Measurements from ENCODE around the gene NRDC. TPM values are rescaled to one million over a fixed set of nuclear protein-coding genes. Genes with fewer than 3 reads are reported as not detected.

The NRDC gene
- polyA plus RNA-seq, 10 donors, result 99.2 to 173 (median 130) TPM

DNA sequence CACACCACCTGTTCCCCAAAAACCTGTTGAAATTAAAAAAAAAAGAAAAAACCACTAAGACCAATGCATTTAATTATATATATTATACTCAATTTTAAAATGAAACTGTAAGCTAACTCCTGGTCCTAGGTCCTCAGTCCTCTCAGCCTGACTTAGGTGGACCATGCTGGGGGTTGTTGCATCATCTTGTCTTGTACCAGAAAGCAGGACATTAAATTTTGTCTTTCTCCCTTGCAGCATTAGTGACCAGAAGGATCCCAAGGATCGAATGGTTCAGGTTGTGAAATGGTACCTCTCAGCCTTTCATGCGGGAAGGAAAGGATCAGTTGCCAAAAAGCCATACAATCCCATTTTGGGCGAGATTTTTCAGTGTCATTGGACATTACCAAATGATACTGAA lies 97.6 kb downstream of the NRDC start:
- DNase-seq, result no peak

DNA sequence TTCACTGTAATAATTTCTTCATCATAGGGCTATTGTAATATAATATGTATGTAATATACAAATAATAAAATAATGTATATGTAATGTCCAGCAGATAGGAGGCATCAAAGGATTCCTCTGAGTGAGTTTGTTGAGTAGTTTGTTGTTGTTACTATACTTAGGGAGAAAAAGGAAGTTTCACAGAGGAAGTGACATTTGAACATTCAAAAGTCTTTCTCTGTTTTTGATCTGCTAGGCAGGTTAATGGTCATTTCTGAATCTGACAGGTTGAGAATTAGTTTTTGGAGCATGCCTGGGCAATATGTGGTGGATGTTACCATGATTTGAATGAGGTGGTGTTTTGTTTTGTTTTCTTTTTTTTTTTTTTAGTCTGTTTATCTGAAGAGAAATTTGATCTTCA lies 102.1 kb downstream of the NRDC start:
- DNase-seq, result no peak

DNA sequence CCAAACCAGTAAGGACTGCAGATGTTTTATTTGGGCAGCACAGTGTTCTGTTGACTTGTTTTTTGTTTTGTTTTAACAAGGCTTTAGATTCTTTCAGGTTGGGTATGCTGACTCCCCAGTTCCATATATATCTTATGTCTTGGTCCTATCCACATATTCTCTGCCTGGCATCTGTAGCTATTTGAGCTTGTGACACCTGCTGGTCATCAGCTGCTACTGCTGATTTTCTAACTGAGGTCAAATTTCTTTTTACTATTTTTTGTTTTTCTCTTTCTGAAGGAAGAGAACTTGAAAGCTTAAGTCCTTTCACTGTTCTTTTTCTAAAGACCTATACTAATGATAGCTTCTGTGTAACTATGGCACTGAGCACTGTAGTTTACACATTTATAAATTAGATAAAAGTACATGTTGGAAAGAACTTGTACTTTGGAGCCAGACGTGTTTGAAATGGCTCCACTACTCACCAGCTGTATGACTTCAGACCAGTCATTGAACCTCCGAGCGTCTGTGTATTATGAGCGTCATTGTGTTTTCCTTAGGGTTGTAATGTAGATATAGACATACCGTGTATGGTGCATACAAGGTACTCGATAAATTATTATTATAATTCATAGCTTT lies 109.4 kb downstream of the NRDC start:
- DNase-seq, result peak; percentile 41 to 67 (median 44)

DNA sequence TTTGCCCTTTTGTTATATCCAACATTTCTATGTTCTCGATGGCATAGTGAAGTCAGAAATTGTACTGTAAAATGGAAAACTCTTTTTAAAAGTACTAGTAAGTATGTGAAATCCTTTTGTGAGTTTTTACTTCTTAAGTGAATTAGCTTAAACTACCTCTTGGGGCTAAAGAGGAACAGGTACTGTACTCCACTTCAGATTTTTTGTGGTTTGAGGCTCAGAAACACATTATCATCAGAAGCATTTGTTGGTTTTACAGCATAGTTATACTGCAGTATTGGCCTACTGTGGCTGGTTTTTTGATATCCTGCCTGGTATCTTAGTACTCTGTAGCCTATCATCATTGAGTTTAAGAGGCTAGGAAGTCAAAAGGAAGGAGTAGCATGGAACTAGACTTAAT lies 117.2 kb downstream of the NRDC start:
- no peak for DNase-seq

DNA sequence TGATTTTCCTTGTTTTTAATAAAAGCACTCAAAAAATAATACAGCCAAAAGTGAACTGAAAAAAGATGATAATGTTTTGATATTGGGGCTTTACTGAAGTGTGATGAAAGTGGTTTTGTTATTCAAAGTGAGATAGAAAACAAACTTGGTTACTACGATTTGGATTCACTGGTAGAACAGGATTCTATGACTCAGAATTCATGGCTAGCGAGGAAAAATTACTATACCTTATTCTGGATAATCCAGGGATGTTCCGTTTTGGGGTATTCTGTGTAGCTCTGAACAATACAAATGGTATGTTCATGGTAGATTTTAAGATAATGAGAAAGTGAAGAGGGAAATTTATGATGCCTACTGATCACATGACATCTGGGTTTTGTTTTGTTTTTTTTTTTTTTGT lies 117.7 kb downstream of the NRDC start:
- DNase-seq, result no peak

DNA sequence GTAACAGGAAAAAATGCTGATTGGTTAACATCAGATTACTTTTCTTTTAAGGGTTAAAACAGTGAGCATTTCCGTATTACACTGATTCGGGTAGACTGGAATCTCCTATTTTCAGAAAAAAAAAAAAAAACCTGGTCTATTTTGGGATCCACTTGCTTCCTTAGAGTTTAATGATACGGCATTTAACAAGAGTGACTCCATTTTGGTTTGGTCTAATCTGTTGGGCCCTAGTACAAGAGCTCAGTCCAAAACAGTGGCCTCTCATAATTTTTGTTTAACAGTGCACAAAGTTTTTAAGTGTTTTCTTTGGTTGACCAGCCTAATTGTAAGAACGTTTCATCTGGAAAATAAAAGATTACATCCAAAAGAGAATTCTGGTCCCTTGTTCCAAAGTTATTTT lies 120.2 kb downstream of the NRDC start:
- DNase-seq, result no peak

DNA sequence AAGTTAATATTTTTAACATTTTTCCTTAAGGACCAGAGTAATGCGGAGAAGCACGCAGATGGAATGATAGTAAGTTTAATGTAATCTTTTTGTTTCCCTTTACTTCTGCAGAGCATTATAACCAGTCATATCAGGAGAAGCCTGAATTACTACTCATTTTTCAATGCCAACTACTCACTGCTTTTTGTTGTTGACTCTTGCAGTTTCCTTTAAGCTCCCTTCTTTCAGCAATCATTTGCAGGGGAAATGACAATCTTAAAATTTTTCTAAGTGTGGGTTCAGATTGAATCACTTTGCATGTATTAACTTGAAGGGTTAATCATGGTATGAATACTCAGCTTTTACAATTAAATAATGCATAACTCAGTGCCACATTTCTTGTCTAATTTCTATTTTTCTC lies 122.2 kb downstream of the NRDC start:
- no peak for DNase-seq

DNA sequence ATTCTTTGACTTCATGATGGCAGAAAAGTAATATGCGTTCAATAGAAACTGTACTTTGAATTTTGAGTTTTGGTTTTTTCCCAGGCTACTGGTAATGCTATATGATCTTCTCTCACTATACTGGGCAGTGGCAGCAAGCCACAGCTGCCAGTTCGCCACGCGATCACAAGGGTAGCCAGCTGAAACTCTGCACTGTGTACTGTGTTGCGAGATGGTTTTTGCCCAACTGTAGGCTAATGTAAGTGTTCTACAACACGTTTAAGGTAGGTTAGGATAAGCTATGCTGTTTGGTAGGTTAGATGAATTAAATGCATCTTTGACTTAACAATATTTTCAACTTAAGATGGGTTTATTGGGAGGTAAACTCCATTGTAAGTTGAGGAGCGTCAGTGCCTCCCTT lies 123.1 kb downstream of the NRDC start:
- DNase-seq, result no peak

DNA sequence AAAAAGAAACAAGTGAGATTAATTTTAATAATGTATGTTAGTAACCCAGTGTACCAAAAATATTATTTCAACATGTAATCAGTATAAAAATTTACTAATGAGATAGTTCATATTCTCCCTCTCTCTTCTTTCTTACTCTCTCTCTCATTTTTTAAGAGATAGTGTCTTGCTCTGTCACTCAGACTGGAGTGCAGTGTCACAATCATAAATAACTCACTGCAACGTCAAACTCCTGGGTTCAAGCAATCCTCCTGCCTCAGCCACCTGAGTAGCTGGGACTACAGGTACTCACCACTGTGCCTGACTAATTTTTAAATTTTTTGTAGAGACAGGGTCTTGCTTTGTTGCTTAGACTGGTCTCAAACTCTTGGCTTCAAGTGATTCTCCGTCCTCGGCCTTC lies 123.9 kb downstream of the NRDC start:
- DNase-seq, result no peak

DNA sequence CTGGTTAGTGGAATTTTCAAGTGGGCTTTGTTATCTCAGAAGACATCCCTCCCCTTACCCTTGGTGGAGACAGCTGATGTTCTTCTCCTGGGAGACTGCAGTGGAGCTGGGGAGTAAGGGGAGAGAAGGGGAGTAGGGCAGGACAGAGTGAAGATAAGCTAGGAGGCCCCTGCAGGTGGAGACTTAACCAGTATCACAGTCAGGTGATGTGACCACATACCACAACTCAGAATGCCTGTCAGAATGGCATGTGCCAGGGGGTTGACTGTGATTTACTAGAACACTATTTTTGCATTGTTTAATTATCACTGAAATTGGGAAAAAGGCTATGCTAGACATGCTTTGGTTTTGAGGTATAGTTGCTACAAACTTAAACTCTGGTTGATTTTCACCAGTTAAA lies 124.6 kb downstream of the NRDC start:
- no peak for DNase-seq

DNA sequence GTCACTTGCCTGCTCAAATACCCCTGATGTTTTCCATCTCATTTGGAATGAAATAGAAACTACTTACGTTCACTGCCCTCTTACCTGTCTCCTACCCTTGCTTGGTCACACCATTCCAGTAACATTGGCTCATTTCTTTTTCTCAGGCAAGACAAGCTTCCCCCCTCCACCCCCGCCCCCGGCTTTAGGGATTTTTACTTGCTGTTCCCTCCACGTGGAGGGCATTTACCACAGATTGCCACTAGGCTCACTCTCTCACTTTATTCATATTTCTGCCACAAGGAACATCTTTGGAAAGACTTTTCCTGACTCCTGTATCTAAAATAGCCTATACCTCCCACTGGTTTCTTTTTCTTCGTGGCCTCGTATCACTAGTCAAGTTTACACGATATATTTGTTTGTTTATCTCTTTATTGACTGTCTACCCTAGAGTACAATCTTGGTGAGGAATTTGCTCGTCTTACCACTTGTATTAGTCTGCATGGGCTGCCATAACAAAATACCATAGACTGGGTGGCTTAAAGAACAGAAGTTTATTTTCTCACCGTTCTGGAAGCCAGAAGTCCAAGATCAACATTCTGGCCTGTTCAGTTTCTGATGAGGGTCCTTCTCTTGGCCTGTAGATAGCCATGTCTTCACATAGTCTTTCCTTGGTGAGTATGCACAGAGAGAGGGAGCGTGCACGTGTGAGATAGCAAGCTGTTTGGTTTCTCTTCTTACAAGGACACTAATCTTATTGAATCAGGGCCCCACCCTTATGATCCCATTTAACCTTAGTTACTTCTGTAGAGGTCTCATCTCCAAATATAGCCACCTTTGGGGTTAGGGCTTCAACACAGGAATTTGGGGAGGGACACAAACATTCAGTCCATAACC lies 126.2 kb downstream of the NRDC start:
- DNase-seq, result no peak

DNA sequence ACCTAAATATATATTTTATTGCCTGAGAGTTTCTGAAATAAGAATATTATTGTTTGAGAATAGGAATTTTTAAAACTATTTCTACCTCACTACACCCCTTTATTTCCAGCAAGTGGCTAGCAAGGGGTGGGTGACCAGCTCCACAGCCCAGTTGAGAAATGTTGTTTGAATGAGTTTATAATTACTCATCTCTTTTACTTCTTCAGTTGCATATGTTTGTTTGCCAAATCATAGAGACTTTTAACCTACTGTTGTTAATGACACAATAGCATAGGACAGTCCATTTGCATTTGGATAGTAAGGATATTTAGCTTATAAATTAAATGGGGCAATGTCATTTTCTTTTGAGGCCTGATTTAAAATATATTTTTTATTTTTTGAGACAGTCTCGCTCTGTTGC lies 127.8 kb downstream of the NRDC start:
- no peak for DNase-seq

DNA sequence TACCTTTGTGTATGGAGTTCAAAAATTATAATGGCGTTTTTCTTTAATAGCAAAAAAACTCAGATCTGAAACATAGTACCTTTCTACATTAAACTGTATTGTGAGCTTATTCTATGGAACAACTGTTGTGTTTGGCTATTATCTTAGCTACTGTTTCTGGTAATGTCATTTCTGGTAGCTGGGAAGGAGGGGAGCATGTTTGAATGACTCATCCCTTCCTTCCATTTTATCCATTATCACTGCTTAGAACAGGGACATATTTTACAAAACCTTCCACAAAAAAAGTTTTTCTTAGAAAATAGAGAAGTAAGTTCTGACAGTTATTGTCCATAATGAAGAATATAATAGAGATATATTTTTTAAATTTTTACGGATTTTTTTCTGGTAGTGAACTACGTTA lies 128.3 kb downstream of the NRDC start:
- DNase-seq, result peak in 1 of 3 donors; percentile 35

DNA sequence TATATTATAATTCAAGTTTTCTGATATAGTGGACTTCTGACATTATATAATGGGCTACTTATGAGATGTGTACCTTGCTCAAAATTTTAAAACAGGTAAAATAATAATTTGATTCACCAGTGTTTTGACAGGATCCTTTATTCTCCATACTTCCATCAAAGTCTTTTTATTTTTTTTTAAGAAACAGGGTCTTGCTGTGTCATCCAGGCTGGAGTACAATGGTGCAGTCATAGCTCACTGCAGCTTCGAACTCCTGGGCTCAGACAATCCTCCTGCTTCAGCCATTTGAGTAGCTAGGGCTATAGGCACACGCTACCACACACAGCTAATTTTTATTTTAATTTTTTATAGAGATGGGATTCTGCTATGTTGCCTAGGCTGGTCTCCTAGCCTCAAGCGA lies 129.4 kb downstream of the NRDC start:
- no peak for DNase-seq

DNA sequence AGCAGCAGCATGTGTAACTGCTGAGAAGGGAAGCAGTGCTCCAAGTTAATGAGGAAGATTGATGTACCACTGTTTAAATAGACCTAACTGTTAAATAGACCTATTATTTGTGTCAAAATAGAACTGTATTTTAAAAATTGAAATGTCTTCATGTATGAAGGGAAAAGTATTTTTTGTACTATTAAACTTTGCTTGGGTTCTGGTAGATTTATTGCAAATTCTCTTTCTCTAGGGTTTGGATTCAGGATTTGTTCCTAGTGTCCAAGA lies 133.3 kb downstream of the NRDC start:
- DNase-seq, result no peak

DNA sequence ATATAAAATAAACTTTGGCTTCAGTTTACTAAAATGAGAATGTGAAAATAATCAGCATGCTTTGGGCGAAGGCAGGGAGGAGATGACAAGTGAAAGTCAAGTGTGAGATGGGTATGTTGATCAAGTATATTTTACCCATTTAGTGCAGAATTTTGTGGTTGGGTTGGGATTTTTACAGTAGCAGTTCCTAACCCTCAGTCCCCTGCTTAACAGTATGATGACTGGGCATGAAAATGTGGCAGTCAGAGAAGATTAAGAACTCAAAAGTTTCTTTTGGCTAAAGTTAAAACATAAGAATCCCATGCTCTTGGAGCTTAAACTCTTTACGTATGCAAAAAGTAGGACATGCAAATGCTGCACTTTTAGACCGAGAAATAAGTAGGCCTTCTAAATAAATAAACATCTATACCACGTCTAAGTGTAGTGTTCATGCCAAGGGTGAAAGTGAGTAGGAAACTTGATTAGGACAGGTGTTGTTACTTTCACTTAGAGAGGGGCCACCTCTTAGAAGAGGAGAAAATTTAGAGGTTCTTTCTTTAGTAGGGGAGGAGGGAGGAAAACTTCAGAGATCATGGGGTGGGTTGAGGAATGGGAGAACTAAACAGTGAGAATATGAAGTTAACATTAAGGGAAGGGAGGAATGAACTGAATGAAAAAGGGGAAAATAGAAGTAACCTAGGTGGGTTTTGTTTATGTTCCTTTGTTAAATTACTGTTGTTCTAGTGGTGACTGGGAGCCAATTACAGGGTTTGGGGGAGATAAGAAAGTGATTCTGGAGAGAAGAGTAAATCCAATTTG lies 133.8 kb downstream of the NRDC start:
- no peak for DNase-seq

DNA sequence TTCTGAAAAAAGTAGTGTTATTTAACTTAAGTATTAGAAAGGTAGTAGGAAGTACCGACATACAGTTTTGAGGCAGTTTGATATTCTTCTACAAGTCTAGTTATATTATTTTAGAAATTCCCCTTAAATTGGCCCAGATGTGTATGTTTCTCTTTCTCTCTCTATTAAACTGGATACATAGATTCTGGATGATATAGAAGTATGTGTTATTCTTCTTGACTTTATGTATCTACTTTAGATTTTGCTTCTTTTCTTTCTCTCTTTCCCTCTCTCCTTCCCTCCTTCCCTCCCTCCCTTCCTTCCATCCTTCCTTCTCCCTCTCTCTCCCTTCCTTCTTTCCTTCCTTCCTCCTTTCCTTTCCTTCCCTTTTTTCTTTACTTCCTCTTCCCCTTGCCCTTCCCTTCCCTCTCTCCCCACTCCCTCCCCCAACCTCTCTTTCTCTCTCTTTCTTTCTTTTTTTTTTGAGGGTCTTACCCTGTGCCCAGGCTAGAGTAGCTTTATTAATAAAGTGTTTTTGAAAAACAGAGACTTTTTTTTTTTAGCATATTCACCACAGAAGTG lies 137.3 kb downstream of the NRDC start:
- no peak for DNase-seq

DNA sequence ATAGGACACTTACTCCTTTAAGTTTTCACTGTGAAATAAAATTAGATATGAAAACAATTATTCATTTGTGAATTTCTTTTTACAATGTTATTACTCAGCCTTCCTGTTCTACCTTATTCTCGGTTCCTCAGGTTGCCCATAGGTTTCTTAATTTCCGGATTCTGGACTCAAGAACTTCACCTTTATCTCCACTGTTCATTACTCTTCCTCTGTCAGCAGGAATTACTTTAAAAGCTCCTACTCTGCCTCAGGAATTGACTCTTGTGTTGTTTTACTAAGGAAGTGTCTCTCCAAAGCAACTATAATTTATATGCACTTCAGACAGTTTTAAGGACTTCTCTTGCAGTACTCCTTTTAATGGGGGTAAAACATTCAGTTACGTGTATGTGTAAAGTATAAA lies 137.9 kb downstream of the NRDC start:
- no peak for DNase-seq

Data from muscle of back (tissue), 11 donors.